Spleen (tissue), 11 donors: Measurements from ENCODE around the gene MDFI. TPM values are rescaled to one million over a fixed set of nuclear protein-coding genes. Genes with fewer than 3 reads are reported as not detected.

ENCODE experiments used
- DNase-seq: peaks from one replicate; pipeline ENCODE4 v3.0.0-alpha.2; 2020
- H3K27ac ChIP-seq, 8 donors: fragments of 200-600 bp; sonication (generic) in 7 of 8; 1 replicate in 4 of 8; 2 replicates in 4 of 8; pipeline versions ENCODE4 v1.5.0 to v1.8.0; 2016 to 2021; ENCODE audit warnings: inconsistent platforms in 4 of 8, mild to moderate bottlenecking in 4 of 8, moderate library complexity in 1 of 8
- H3K27me3 ChIP-seq, 7 donors: fragments of 200-600 bp; sonication (generic) in 6 of 7; replicated peaks in 1 of 7; 1 replicate in 4 of 7; 2 replicates in 3 of 7; pipeline versions ENCODE4 v1.5.0 to v1.8.0; 2016 to 2021; ENCODE audit warnings: inconsistent platforms in 3 of 7, mild to moderate bottlenecking in 1 of 7
- H3K36me3 ChIP-seq, 6 donors: fragments of 200-600 bp; sonication (generic) in 5 of 6; 1 replicate in 4 of 6; 2 replicates in 2 of 6; pipeline versions ENCODE4 v1.5.0 to v1.8.0; 2016 to 2021; ENCODE audit warnings: inconsistent platforms in 2 of 6
- H3K4me1 ChIP-seq, 6 donors: fragments of 200-600 bp; sonication (generic) in 5 of 6; 1 replicate in 3 of 6; 2 replicates in 3 of 6; pipeline versions ENCODE4 v1.5.0 to v1.8.0; 2016 to 2021; ENCODE audit warnings: inconsistent platforms in 3 of 6
- H3K4me3 ChIP-seq, 8 donors: fragments of 200-600 bp; sonication (generic) in 7 of 8; 1 replicate in 4 of 8; 2 replicates in 4 of 8; pipeline versions ENCODE4 v1.5.0 to v1.8.0; 2016 to 2021; ENCODE audit warnings: inconsistent platforms in 4 of 8, mild to moderate bottlenecking in 4 of 8, moderate library complexity in 2 of 8
- H3K9me3 ChIP-seq, 8 donors: fragments of 200-600 bp; sonication (generic) in 7 of 8; 1 replicate in 4 of 8; 2 replicates in 4 of 8; pipeline versions ENCODE4 v1.5.0 to v1.8.0; 2016 to 2021; ENCODE audit warnings: inconsistent platforms in 4 of 8
- CTCF ChIP-seq, 11 experiments: fragments of 200-600 bp in 7 of 11; fragments of 450-650 bp in 4 of 11; sonication (generic) in 4 of 11; IDR thresholded peaks in 8 of 11; conservative IDR thresholded peaks in 3 of 11; 1 replicate in 7 of 11; 2 replicates in 4 of 11; pipeline versions ENCODE4 v1.4.0 to v1.8.0; 2016 to 2021; ENCODE audit warnings: antibody characterized with exemption in 11 of 11, inconsistent platforms in 4 of 11, mild to moderate bottlenecking in 1 of 11
- POLR2A ChIP-seq, 3 donors: fragments of 450-650 bp; IDR thresholded peaks; one replicate each; pipeline ENCODE4 v1.5.1; 2017; ENCODE audit warnings: antibody characterized with exemption in 3 of 3, mild to moderate bottlenecking in 1 of 3
- POLR2AphosphoS5 ChIP-seq, 3 donors: sonication (generic); formaldehyde crosslinking; IDR thresholded peaks; one replicate each; pipeline ENCODE4 v1.5.1; 2017; ENCODE audit warnings: antibody characterized with exemption in 3 of 3
- WGBS, 5 donors: extraction: QIAGEN DNeasy Blood & Tissue Kit in 3 of 5; methylation state at CpG; one replicate each; pipeline versions ENCODE4 v1.1.5 to v1.1.7; 2013 to 2018; 5-methylcytosine and 5-hydroxymethylcytosine counted together
- intact Hi-C: fragments of 100-400 bp; cut with DNase I; formaldehyde crosslinking; loops from one replicate; pipeline ENCODE4 v1.15.0; 2023; ENCODE audit warnings: low total_unique reads
- polyA plus RNA-seq, 3 donors: library from polyadenylated mRNA; stranded (reverse); fragments of 200-250 nt; gene quantifications; one replicate each; pipeline ENCODE4 v1.2.1, GENCODE V29; 2013
- total RNA-seq, 7 donors: library from RNA; depleted of rRNA in 3 of 7; stranded (reverse); fragments of >200 nt in 3 of 7; fragmentation: NEBNext Ultra II Directional in 4 of 7; extraction: Animal tissue kit (Norgen Biotek cat#: 25700) in 4 of 7; gene quantifications; one replicate each; pipeline versions ENCODE4 v1.1.0 to v1.2.1, GENCODE V29; 2016 to 2021
- donor health status: healthy with polysubstance abuse.
- donor health status: DM: no; HTN: no; CAD: no; lungs with moderate emphysema.
- donor health status: DM: no; HTN: no; CAD: no.
- donor health status: Bipolar disorder and iron deficiency.
- donor health status: healthy.
- donor health status: DM: no; HTN: no; CAD: no.
- donor health status: DM: yes; HTN: yes; CAD: no.

MDFI gene
- total and polyA plus RNA-seq, 10 donors, result 0.28 to 0.82 (median 0.47) TPM; not detected in 5

- Histone ChIP-seq H3K9me3 (peaks cover 0 to 14% (median 10%) of the 10 kb centered on the region in 8 donors), H3K4me1 (peaks cover 0 to 6% (median 0%) of the 10 kb centered on the region in 6 donors), H3K27ac (no peak overlapping the region), H3K27me3 (peaks cover 0 to 43% (median 0%) of the 10 kb centered on the region in 7 donors), H3K4me3 (no peak overlapping the region), H3K36me3 (no peaks in the 10 kb centered on the region)
- TF ChIP-seq CTCF (IDR thresholded peaks at IDR 0.05 in 8 of 11, conservative IDR thresholded peaks at IDR 0.05 in 3 of 11) (no peak), POLR2AphosphoS5 (IDR thresholded peaks at IDR 0.05) (no peak), POLR2A (IDR thresholded peaks at IDR 0.05) (no peak)
- DNase-seq, result no peak
- intact Hi-C loops, result no loop called here
- 89 to 98% (median 96%) methylated on average over 4 of the region's 4 CpGs for WGBS, 5 donors
These were observed 12.2 kb upstream of the MDFI start for GRCh38 chr6:41626022-41626421.

- Histone ChIP-seq H3K27me3 (peaks cover 0 to 48% (median 0%) of the 10 kb centered on the region in 7 donors), H3K9me3 (peaks cover 0 to 5% (median 4%) of the 10 kb centered on the region in 8 donors), H3K4me3 (no peak overlapping the region), H3K36me3 (no peaks in the 10 kb centered on the region), H3K4me1 (peaks cover 0 to 6% (median 0%) of the 10 kb centered on the region in 6 donors), H3K27ac (no peak overlapping the region)
- TF ChIP-seq POLR2AphosphoS5 (IDR thresholded peaks at IDR 0.05) (no peak), POLR2A (IDR thresholded peaks at IDR 0.05) (no peak), CTCF (IDR thresholded peaks at IDR 0.05 in 8 of 11, conservative IDR thresholded peaks at IDR 0.05 in 3 of 11) (no peak)
- intact Hi-C loops, result no loop called here
- no peak for DNase-seq
- 32 to 56% (median 40%) methylated on average over 8 of the region's 8 CpGs for WGBS, 5 donors
These were observed 11.4 kb upstream of the MDFI start for GRCh38 chr6:41626917-41627316.

GRCh38 chr6:41629128-41629527 is 9.1 kb upstream of the MDFI start:
- H3K27me3 ChIP-seq, result peaks cover 0 to 55% (median 0%) of the 10 kb centered on the region in 7 donors
- TF ChIP-seq POLR2AphosphoS5 (IDR thresholded peaks at IDR 0.05), result no peak
- no peak for TF ChIP-seq POLR2A (IDR thresholded peaks at IDR 0.05)
- TF ChIP-seq CTCF (IDR thresholded peaks at IDR 0.05 in 8 of 11, conservative IDR thresholded peaks at IDR 0.05 in 3 of 11), result no peak
- no peaks in the 10 kb centered on the region for H3K36me3 ChIP-seq
- intact Hi-C loops, result no loop called here
- H3K27ac ChIP-seq, result no peak overlapping the region
- no peak overlapping the region for H3K4me3 ChIP-seq
- H3K9me3 ChIP-seq, result no peaks in the 10 kb centered on the region
- peaks cover 0 to 6% (median 0%) of the 10 kb centered on the region in 6 donors for H3K4me1 ChIP-seq
- WGBS, 5 donors, result 92 to 100% (median 96%) methylated on average over 2 of the region's 2 CpGs
- no peak for DNase-seq

GRCh38 chr6:41630069-41630468 is 8.2 kb upstream of the MDFI start:
- H3K27me3 ChIP-seq, result peaks cover 0 to 64% (median 0%) of the 10 kb centered on the region in 7 donors
- H3K4me1 ChIP-seq, result peaks cover 0 to 6% (median 0%) of the 10 kb centered on the region in 6 donors
- no peaks in the 10 kb centered on the region for H3K36me3 ChIP-seq
- DNase-seq, result no peak
- TF ChIP-seq CTCF (IDR thresholded peaks at IDR 0.05 in 8 of 11, conservative IDR thresholded peaks at IDR 0.05 in 3 of 11), result no peak
- TF ChIP-seq POLR2A (IDR thresholded peaks at IDR 0.05), result no peak
- no peak for TF ChIP-seq POLR2AphosphoS5 (IDR thresholded peaks at IDR 0.05)
- no peak overlapping the region for H3K4me3 ChIP-seq
- no peak overlapping the region for H3K27ac ChIP-seq
- 87 to 96% (median 90%) methylated on average over 6 of the region's 6 CpGs for WGBS, 5 donors
- no peaks in the 10 kb centered on the region for H3K9me3 ChIP-seq
- intact Hi-C loops, result no loop called here
